Stimulated activated CD8-positive, alpha-beta memory T cell treated with anti-CD3 and anti-CD28 coated beads, Interleukin-15, amount 100 ng/mL, for 24 hours (primary cell): ENCODE data around the gene CTNNA1.
"Not testable (repeated sequence)": the region's sequence is repeated elsewhere in the genome, so short reads cannot be mapped to it uniquely, and the experiment has no call there.

Experiments used
- DNase-seq: peaks from one replicate; pipeline ENCODE4 v3.0.0-alpha.2; 2020; ENCODE audit warnings: low read depth

CTNNA1 gene

DNA sequence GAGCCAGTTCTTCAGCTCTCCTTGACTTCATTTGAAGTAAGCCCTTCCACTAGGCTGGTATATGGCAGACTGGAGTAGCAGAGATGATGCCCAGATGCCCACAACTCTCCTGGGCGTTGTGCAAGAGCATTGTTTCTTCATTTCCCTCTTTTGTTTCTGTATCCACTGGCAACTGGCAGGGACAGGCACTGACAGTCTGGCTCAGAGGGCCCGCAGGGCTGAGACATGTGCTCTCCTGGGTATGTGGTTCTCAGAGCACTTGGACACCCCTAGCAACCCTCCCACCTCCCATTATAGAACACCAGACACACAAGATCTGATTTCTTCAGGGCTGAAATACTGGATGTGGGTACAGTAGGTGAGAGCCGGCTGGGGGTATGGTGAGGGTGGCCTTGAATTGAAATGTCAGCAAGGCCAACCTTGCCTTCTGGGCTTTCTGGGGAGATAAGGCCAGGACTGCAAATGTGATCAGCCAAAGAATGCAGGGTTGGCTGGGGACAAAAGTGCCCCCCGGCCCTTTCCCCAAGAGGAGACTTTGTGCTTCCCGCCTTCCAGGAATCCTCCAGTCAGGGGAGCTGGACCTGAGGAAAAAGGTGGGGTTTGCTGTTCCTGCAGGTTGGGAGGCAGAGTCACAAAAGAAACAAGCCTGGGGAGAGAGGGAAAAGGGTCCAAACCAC, 28.6 kb upstream of the CTNNA1 start:
- DNase-seq, result no peak

DNA sequence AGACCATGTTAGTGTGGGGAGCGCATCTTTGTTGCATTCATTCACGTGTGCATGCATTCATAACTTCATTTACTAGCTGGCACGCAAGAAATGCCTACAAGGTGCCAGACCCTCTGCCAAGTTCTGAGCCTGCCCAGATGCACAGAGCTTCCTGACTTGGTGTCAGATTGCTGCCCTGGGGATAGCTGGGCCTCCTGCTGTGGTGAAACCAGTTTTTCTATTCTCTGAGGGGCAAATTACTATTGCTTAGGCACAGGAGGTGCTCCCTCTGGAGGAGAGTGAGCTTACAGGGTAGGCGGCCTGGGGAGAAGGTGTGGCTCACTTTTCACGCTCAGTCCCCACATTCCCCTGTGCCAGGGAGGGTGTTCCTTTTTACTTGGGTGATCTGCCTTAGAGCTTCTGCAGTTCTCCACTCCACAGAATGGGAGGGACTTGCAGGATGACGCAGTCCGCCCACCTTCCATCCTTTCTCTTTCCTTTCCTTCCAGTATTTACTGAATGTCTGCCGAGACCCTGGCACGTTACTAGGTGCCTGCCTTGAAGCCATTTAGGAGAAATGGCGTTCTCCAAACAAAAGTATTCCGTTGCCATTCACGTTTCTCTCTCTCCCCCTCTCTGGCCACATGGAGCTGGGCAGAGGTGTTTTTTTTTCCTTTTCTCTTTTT, 27.9 kb upstream of the CTNNA1 start:
- DNase-seq, result no peak

DNA sequence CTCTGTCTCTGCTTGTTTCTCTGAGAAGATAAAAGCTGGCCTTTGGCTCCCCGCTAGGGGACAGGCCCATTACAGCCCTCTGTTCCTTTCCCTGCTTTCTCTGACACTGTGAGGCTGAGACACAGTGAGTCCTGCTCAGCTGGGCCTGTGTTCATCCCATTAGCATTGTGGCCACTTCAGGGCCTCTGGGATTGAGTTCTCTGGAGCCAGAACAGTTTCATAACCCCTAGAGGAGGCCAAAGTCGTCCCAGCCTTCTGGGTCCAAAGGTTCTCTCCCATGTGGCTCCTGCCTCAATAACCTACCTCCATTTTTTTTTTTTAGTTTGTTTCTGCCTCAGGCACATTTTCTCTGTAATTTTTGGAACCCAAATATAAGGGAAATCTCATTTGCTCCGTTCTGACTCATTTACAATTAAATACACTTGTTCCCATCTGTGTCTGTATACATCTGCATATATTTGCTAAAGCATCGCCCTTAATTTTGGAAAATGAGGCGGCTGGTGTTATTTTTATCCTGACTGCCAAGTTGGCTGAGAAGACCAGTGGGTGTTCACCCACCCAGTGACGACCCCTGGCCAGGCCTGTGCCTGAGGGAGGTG, 27.3 kb upstream of the CTNNA1 start:
- DNase-seq, result no peak

DNA sequence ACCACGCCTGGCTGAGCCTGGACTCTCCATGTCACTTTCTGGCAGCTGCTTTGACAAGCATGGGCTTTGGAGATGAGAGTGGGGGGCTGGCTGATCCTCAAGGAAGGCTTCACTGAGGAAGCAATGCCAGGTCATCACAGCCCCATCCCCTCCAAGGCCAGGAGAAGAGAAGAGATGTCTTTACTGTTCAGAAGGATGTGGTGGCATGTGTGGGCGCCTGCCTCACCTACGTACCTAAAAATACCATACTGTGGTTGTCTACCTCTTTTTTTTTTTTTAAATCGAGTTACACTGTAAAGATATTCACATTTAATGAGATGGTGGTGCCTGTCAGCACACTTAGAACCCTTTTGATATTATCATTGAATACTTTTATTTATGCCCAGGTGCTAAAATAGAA, 26.4 kb upstream of the CTNNA1 start:
- DNase-seq, result no peak

DNA sequence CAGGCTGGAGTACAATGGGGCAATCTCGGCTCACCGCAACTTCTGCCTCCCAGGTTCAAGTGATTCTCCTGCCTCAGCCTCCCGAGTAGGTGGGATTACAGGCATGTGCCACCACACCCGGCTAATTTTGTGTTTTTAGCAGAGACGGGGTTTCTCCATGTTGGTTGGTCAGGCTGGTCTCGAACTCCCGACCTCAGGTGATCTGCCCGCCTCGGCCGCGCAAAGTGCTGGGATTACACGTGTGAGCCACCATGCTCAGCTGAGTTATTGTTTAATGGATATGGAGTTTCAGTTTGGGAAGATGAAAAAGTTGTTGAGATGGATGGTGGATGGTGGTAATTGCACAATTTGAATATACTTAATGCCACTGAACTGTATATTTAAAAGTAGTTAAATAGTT, 22.7 kb upstream of the CTNNA1 start:
- not testable (repeated sequence) for DNase-seq

DNA sequence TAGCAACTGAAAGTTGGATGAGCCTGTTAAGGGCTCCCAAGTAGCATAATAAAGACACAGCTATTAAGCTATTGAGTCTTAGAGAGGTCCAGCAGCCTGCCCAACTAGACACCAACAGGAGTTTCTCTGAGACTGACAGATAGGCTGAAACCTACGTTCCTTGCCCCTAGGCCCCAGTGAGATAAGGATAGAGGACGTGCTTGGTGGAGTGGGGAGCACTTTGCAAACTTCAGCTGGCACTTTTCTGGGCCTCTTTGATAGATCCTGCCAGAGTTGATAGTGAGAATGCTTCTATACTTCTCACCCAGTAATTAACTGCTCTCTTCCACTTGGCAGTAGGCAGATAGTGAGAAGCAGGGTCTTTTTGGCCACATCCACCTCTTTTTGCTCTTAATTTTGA, 20.8 kb upstream of the CTNNA1 start:
- DNase-seq, result no peak

DNA sequence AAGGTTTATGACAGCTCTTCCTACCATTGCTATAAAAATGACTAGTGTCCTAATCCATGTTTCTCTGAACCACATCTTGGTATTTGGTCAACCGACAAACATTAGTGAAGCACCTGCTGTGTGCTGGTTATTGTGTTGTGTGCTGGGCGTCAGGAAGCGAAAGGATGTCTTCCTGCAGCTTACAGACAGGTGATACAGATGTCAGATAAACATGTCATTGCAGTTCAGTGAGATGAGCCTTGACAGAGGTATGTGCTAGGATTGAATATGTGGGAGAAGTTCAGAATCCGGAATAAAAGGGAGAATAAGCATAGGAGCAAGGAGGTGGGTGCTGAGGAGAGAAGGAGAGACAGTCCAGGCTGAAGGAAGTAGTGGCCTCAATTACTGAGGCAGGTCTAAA, 20.3 kb upstream of the CTNNA1 start:
- DNase-seq, result no peak

DNA sequence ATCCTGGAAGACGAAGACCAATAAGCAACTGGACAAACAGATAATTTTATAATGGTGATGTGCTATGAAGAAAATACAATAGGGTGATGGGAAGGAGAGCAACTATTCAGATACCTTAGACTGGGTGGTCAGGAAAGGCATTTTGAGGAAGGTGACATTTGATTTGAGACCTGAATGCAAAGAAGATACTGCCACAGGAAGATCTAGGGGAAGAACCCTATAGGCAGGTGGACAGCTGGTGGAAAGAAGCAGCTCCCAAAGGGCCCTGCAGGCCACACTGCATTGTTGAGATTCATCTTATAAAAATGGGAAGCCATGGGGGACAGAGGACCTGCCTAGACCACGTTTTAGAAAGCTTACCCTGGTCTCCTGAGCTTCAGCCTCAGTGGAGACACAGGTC, 19.7 kb upstream of the CTNNA1 start:
- no peak for DNase-seq

DNA sequence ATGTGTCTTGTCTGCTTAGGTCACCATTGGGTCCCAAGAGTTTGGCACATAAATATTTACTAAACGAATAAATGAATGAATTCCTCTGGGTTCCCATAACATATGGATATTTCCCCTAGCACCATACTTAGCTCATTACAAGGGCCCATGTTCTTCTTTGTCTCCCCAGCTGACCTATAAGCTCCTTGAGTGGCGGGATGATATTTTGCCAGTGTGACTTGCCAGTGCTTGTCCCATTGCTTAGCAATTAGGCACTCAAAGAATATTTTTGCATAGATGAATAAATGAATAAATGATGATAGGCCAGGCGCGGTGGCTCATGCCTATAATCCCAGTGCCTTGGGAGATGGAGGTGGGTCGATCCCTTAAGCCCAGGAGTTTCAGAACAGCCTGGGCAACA, 16.9 kb upstream of the CTNNA1 start:
- no peak for DNase-seq

DNA sequence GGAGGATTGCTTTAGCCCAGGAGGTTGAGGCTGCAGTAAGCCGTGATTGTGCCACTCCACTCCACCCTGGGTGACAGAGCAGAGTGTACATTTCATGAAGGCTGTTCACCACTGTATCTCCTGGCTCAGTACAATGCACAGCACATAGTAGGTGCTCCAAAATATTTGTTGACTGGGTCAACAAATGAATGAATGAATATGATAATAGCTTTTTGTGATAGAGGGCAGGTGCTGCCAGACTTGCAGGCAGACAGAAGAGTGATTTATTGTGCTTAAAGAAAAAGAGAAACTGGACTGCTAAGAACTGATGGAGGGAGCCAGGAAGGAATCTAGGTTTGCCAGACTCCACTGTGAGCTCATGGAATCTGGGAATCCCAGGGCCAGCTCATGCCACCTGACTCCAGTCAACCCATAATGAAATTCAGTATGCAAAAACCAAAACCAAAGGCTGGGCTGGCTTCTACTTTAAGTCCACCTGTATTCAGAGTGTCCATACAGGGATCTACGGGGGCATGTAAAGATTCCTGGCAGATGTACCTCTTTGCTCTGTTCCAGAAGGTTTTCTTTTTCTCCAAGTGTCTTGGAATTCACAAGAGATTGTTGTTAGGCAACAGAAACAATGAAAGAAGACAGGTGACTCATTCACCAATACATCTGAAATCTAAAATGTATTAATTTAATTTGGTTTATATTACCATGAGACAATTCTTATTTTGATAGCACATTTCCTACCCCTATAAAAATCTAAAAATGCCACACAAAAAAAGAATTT, 15.5 kb upstream of the CTNNA1 start:
- DNase-seq, result no peak

DNA sequence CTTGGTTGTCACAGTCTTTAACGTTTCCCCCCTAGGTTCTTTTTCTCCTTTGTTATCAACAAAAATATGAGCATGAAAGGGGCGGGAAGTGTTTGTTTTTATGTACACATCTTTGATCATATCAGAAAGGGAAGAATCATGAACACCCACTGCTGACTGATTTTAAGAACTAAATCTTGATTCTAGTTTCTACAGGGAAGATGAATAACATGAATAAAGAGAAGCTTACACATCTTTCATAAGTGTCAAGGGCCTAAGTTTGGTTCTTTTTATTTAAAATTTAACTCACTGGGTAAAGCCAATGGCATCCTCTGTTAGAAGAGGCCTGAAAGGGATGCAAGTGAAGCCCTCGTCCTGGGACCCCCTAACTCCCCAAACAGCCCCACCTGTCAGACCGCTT, 14.8 kb upstream of the CTNNA1 start:
- no peak for DNase-seq

DNA sequence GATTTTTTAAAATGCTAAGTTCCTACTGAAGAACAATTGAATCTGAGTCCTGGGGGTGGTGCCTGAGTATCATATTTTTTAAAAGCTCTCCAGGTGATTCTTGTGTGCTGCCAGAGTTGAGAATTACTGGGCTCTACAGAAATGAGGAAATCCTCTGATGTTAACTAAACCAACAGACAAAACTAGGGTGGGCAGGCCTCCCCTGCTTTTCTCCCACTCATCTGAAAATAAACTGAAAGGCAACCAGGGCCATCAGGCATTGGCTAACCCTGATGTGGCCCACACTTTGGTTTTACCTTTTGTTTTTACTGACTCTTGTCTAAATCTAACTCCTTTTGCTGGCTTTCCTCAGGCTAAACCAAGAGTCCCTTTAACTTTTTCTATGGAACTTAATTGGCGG, 13.3 kb upstream of the CTNNA1 start:
- no peak for DNase-seq

DNA sequence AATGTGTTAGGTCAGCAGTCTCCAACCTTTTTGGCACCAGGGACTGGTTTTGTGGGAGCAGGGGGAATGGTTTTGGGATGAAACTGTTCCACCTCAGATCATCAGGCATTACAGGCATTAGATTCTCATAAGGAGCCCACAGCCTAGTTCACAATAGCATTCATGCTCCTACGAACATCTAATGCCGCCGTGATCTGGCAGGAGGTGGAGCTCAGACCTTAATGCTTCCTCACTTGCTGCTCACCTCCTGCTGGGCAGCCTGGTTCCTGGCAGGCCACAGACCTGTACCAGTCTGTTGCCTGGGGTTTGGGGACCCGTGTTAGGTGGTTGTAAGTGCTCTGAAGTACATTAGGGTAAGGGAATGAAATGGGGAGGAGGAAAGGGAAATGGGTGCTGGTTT, 9.7 kb upstream of the CTNNA1 start:
- no peak for DNase-seq

DNA sequence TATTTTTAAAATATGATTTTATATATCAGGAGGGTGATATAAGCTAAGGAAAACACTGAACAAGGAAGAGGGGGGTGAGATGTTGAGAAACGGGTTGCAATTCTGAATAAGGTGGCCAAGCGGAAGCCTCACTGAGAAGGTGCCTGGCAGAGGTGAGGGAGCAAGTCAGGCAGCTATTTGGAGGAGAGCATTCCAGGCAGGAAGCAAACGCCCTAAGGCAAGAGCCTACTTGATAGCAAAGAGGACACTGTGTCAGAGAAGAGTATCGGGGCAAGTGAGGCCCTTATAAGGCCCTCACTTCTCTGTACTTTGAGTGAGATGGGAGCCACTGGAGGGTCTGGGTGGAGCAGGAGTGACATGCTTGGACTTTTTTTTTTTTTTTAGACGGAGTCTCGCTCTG, 8.0 kb upstream of the CTNNA1 start:
- no peak for DNase-seq

DNA sequence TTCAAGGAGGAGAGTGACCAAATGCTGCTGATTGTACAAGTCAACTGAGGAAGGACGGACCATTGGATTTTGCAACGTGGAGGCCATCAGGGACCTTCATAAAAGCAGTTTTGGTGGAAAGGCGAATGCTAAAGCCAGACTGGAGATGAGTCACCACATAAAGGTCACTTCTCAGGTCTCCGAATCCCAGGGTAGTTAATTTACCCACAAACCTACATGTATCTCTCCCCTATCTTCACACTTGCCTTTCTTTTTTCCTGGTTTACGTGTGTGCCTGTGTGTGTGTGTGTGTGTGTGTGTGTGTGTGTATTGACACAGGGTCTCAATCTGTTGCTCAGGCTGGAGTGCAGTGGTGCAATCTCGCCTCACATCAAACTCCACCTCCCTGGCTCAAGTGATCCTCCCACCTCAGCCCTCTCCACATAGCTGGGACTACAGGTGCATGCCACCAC, 4.6 kb upstream of the CTNNA1 start:
- DNase-seq, result no peak

DNA sequence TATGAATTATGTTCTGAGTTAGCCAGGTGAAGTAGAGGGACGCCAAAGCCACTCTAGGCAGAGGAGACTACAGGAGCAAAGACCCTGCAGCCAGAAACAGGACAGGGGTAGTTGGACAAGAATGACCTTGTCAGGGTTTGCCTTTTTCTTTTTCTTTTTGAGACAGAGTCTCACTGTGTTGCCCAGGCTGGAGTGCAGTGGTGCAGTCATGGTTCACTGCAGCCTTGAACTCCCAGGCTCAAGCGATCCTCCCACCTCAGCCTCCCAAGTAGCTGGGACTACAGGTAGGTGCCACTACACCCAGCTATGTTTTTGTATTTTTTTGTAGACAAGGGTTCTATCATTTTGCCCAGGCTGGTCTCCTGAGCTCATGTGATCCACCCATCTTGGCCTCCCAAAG, 1.9 kb upstream of the CTNNA1 start:
- DNase-seq, result not testable (repeated sequence)

DNA sequence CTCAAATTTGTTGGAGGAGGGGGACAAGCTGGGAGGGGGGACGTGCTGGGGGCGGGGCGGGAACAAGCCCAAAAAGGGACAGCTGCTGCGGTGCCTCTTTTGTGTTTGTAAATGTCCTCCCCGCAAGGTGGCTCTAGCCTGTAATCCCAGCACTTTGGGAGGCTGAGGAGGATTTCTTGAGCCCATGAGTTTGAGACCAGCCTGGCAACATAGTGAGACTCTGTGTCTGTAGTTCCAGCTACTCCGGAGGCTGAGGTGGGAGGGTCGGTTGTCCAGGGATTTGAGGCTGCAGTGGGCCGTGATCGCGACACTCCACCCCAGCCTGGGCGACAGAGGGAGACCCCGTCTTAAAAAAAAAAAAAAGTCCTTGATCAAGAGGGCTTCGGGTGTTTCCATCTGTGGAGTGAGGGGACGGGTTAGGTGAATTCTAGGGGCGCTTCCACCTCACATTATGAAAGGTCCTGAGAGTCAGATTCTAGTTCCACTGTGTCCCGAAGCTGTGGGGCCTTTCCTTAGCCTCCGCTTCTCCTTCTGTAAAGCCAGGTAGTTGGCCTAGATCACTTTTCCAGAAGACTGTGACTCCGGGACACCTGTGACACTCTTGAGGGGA, 779 bp upstream of the CTNNA1 start:
- no peak for DNase-seq

DNA sequence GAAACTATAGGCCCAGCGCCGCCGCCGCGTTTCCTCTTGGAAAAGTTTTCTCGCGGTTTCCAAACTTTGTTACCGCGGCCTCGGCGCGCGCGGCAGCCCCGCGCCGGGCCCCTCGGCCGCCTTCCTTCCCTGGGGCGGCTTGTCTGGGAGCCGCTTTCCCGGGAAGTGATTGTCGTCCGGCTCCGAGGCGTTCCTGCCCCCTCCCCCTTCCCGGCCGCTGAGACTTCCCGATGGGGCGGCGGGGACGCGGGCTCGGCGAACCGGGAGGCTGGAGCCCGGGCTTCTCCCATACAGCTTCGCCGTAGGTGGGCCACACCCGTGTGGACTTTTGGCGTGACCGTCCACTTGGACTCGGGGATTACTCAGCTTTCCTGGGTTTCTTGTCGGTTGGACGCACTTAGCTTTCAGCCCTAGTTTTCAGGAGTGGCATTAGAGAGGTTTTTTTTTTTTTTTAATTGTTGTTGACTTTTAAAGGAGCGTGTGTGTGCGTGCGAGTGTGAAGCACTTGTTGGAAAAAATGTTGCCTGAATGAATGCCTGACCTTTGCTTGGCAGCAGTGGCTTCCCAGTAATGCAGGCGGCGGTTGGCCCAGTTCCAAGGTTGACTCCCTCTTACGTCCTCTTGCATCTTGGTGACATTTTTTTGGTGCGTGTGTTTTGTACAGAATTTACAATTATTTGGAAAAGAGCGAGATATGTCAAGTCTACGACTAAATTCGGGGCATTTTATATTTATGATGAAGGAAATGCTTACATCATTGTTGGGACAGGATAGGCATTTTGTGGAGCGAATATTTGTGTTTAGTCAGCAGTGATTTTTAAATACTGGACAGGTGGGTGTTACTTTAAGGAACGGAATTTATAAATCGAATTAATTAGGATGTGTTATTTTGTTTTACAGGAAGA, 821 bp downstream of the CTNNA1 start:
- no peak for DNase-seq

DNA sequence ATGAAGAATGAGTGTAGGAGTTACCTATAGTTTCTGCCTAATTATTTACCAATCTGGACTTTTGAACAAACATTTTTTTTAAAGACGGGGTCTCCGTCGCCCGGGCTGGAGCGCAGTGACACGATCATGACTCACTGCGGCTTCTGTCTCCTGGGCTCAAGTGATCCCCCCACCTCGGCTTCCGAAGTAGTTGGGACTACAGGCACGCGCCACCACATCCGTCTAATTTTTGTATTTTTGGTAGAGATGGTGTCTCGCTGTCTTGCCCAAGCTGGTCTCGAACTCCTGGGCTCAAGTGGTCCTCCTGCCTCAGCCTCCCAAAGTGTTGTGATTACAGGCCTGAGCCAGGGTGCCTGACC, 1.5 kb downstream of the CTNNA1 start:
- no peak for DNase-seq

DNA sequence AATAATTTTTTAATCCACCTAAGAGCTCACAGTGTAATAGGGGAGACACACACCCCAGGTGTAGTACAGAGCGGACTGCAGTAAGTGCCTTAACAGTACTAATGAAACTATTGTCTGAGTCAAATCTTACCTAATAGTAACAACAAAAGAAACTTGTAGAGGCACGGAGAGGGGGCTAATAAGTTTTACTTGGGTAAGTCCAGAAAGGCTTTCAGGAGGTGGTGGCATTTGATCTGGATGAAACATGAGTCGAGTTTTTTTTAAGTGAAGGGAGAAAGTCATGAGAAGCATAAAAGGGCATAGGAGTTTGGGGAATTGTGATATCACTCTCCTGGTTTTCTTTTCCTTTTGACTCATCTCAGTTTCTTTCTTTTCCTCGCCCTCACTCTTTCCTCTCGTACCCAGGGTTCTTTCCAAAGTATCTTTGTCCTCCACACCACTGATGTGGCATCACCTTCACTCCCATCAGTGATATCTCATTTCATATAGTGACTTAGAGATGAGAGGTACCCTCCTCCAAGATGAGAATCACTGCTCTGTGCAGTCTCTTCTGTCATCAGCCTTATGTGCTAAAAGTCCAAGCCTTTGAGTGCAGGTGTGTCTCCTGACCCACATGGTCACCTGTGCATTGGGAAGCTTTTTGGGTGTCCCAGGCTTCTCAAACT, 2.0 kb downstream of the CTNNA1 start:
- DNase-seq, result no peak
